GM08714 (cell line): ENCODE data around the gene DMD.

ENCODE experiments used
- H3K4me3 ChIP-seq: fragments of 200-500 bp; sonication (Bioruptor generic); 2 replicates; pipeline ENCODE4 v1.5.1; 2014; ENCODE audit warnings: mild to moderate bottlenecking, low read length, inconsistent platforms
- ZNF274 ChIP-seq: IDR thresholded peaks from 2 replicates; pipeline ENCODE4 v1.6.1; 2012; ENCODE audit warnings: mild to moderate bottlenecking, low read depth, low read length

Gene DMD

GRCh38 chrX:31126205-31126604 lies 2085.1 kb downstream of the DMD start:
- TF ChIP-seq ZNF274: no peak
- no peak overlapping the region for H3K4me3 ChIP-seq

DNA sequence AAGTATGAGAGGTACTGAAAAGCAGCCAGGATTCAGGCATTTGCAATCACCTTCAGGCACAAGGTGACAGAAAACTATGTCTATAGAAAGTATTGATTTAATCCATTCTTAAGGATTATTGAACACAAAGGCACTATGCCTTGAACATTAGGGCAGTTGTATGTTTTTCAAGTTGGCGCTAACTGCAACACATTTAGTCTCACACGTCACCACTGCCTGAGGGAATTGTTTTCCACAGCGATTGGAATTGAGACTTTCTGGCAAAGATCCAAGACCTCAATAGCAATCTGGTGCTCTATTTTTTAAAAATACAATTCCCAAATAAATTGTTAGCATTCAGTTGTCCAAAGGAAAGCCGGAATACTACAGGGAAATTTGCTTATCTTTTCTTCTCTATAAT lies 2086.8 kb downstream of the DMD start:
- no peak for TF ChIP-seq ZNF274
- H3K4me3 ChIP-seq: no peak overlapping the region

DNA sequence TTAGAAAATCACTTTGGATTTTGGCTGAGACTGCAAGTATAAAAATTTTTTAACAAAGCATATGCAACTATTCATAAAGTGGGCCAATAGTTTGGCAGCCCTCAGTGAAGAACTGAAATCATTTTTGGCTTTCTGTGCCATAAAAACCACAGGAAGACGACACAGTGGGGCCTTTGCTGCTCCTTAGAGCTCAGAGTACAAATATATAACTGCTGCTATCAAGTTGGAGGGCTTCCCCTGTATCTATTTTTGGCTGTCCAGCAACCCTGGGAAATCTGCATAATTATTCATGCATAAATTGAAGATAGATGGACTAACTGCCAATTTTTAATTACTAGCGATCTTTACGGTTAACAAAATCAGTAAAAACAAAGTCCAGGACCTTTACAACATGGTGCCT lies 2088.0 kb downstream of the DMD start:
- no peak overlapping the region for H3K4me3 ChIP-seq
- TF ChIP-seq ZNF274: no peak

- no peak for TF ChIP-seq ZNF274
- no peak overlapping the region for H3K4me3 ChIP-seq
Observed at GRCh38 chrX:31117266-31117665, 2094.1 kb downstream of the DMD start.

DNA sequence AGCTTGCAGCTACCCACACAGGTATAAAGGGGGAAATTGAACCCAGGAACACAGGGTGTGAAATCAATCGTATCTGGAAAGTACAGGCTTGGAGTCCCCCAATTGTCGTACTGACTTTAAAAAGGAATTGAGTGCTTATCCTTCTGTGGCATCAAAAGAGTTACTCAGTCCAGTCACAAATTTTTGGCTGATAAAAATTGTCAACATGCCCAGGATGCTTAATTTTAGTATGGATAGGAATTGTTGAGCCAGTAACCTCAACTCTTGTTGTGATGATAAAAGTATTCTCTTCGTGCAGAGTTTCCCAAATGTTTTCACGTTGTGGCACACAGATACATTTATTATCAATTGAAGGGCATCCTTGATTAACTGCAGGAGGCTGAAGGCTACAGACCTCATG lies 2096.0 kb downstream of the DMD start:
- no peak for TF ChIP-seq ZNF274

GRCh38 chrX:31114858-31115257 lies 2096.5 kb downstream of the DMD start:
- H3K4me3 ChIP-seq: no peak overlapping the region
- no peak for TF ChIP-seq ZNF274

More for the DNA sequence above, 2096.0 kb downstream of the DMD start:
- no peak overlapping the region for H3K4me3 ChIP-seq

DNA sequence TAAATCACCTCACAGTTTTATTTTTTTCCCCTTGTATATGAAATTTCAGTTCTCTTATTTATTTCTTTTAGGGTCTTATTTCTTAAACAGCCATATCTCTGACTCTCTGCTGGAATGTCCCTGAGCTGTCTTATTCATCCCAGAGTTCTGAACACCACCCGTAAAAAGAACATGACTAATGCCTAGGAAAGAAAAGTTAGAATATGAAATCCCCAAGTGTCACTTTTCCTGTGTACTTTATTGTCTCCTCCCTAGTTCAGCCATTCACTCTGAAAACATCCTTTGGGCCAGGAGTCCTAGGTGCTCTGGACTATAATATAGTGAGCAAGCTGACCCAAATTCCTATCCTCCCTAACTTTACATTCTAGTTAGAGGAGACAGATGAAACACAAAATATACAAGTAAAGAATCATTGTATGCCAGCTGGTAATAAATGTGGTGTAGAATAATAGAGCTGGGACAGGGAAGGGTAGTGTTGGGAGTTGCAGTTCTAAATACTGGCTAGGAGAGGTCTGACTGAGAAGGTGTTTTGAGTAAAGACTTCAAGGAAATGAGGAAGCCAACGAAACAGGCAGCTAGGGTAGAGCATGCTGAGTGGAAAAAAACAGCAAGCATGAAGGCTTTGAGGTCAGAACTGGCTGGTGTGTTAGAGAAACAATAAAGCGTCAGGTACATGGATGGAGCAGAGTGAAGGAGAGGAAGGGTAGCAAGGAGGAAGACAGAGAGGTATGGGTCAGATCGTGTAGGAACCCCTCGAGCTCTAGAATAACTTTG lies 2098.9 kb downstream of the DMD start:
- no peak for TF ChIP-seq ZNF274
- no peak overlapping the region for H3K4me3 ChIP-seq

GRCh38 chrX:31110657-31111056 lies 2100.7 kb downstream of the DMD start:
- TF ChIP-seq ZNF274: no peak
- H3K4me3 ChIP-seq: no peak overlapping the region

DNA sequence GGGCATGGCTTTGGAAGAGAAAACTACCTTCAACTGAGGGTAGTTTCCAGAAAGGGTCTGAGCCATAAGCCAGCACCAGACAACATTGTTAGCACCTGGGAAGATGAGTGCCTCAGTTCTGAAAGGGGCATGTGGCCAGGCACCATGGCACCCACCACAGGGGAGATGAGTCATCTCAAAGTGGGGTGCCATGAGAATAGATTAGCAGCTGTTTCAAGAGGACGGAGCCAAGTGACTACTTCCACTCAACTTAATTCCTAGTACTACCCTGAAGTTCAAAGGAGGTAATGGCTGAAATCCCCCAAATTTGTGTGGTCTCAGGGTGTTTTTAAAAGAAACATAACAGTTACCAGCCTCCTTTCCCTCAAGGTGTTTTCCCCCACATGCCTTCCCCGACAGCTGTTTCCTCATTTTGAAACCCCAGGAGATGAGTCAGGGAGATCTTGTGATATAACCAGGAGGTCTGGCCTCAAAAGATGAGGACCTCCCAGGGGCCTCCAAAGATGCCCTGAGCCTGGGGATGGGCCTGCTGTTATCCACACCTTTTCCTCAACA lies 2111.7 kb downstream of the DMD start:
- no peak overlapping the region for H3K4me3 ChIP-seq
- TF ChIP-seq ZNF274: no peak

DNA sequence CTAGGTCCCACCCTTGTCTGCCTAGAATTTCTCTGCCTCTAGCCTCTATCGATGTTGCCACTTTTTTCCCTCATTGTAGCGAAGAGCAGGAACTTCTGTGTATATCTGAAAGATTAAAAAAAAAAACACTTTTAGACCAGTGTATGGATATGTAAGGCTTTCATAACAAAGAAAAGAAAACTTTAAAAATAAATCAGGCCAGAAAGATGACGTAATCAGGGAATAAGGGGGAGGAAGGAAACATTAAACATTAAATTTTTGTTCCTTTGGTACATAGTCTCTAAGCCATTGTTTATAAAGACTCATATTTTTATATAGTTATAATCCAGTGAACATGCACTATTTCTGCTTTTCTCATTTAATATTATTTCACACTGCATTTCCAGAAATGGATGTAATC lies 2113.3 kb downstream of the DMD start:
- H3K4me3 ChIP-seq: no peak overlapping the region
- TF ChIP-seq ZNF274: no peak

DNA sequence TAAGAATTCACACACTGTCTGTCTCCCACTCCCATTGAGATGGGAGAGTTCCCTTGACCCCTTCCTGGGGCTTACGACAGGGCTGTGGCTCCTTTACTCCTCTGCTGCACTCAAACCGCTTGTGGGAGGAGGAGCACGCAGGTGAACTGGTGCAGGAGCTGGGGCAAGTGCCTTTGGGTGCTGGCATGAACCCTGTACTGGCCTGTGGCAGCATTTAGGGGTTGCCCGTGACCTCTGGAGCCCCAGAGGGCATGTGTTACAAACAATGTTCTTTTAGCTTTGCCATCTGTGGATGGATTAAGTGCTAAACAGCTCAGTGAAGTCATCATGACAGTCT lies 2117.7 kb downstream of the DMD start:
- TF ChIP-seq ZNF274: no peak
- no peak overlapping the region for H3K4me3 ChIP-seq

GRCh38 chrX:31092970-31093638 lies 2118.2 kb downstream of the DMD start:
- H3K4me3 ChIP-seq: no peak overlapping the region; the same call in 1 of the 2 replicates

DNA sequence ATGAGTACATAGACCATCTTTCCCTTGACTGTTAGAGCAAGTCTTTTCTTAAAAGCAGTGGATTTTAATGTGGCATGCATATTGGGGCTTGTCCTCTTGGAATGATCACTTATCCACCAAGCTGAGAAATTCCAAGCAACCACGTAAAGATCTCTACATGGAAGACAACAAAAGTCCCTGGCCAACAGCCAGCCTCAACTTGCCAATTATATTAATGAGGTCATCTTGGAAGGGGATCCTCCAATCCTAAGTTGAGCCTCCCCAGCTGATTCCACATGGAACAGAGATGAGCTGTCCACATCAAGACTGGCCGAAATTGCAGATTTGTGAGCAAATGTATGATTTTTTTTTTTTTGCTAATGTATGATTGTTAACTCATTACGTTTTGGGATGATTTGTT lies 2118.9 kb downstream of the DMD start:
- no peak overlapping the region for H3K4me3 ChIP-seq
- TF ChIP-seq ZNF274: no peak

More at GRCh38 chrX:31092970-31093638, 2118.2 kb downstream of the DMD start:
- TF ChIP-seq ZNF274: no peak

DNA sequence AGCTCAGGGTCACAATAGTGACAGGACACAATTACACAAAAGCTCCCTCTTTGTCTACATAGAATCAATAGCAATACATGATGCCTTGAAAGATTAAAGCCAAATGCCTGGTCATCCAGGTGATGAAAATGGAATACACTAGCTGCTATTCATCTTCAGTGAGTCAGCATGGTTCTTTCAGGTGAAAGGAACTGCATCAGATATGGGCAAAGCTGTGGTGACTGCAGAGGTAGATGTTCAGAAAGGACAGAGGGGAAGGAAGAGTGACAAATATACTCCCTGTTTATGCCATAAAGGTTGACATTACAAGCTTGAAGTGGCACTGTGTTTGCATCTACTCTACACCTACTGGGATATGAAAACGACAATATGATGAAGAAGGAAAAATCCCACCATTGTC lies 2119.5 kb downstream of the DMD start:
- TF ChIP-seq ZNF274: no peak

GRCh38 chrX:31074522-31074921 lies 2136.8 kb downstream of the DMD start:
- no peak overlapping the region for H3K4me3 ChIP-seq
- TF ChIP-seq ZNF274: no peak

More for the DNA sequence above, 2119.5 kb downstream of the DMD start:
- no peak overlapping the region for H3K4me3 ChIP-seq
